ENCODE measurements around the gene LRBA. TPM values are rescaled to one million over a fixed set of nuclear protein-coding genes. Genes with fewer than 3 reads are reported as not detected.
A peak's percentile ranks its signal among the peaks of the same experiment; 100 is the strongest.

Gene LRBA
- total and polyA plus RNA-seq, 2 of the 4 experiments (the other 2 are of a cell fraction) = 10.2 to 51.6 TPM

GRCh38 chr4:150243932-150244331, 771.2 kb downstream of the LRBA start:
- BruUV-seq (replicated peaks) = no TSS peak
- Histone ChIP-seq H2AFZ (replicated peaks; ENCODE audit: low read length, poor library complexity) (no peak overlapping the region), H3K36me3 (ENCODE audit: control insufficient read depth, insufficient read depth, low read length) (peaks cover 9% of the 10 kb centered on the region), H3K4me2 (ENCODE audit: low read depth, low read length) (no peak overlapping the region), H4K91ac (ENCODE audit: insufficient read depth, low read depth, low read length) (peak overlapping the region; percentile 79), H3K18ac (ENCODE audit: low read depth, low read length) (peak overlapping the region; percentile 3; the same call in 1 of the 2 replicates), H3K9me1 (ENCODE audit: insufficient read depth, low read length) (peaks cover 16% of the 10 kb centered on the region), H3K9me3 (ENCODE audit: control insufficient read depth, insufficient read depth, low read length) (no peaks in the 10 kb centered on the region), H4K5ac (ENCODE audit: low read depth, low read length) (peak overlapping the region; percentile 14; the same call in 1 of the 2 replicates), H3K14ac (replicated peaks; ENCODE audit: low read depth, low read length) (peak overlapping the region; percentile 56), H4K20me1 (ENCODE audit: insufficient read depth, low read length) (no peaks in the 10 kb centered on the region), H3K4me3 (ENCODE audit: insufficient read depth, low read depth, low read length) (no peak overlapping the region), H2AK9ac (replicated peaks; ENCODE audit: low read depth, low read length, poor library complexity) (no peak overlapping the region), H3K27ac (ENCODE audit: insufficient read depth, low read length) (peak overlapping the region; percentile 8; the same call in 1 of the 2 replicates), H2BK15ac (ENCODE audit: low read depth, low read length) (no peak overlapping the region; the same call in 2 of the 3 replicates), H3K4me1 (ENCODE audit: control insufficient read depth, insufficient read depth, low read length) (peaks cover 17% of the 10 kb centered on the region), H2BK20ac (ENCODE audit: low read depth, low read length) (peak overlapping the region; percentile 78), H2BK5ac (ENCODE audit: low read depth, low read length, poor library complexity, severe bottlenecking) (peak overlapping the region; percentile 61), H2BK120ac (ENCODE audit: low read depth, low read length) (peak overlapping the region; percentile 50), H3K27me3 (ENCODE audit: control insufficient read depth, insufficient read depth, low read length) (no peaks in the 10 kb centered on the region), H3K56ac (ENCODE audit: extremely low read depth, insufficient read depth, low read length) (no peak overlapping the region), H3K4ac (ENCODE audit: low read depth, low read length) (peak overlapping the region; percentile 74), H3K23ac (ENCODE audit: low read depth, low read length) (peak overlapping the region; percentile 54; the same call in 1 of the 2 replicates), H4K8ac (ENCODE audit: low read depth in 2 of 2, low read length in 2 of 2) (peak overlapping the region; percentile 32 to 45; a peak in 2 of 4 replicates), H3K79me1 (ENCODE audit: low read depth in 1 of 2, low read length in 2 of 2) (peaks cover 15 to 29% of the 10 kb centered on the region in 2 experiments), H2AK5ac (ENCODE audit: low read depth, low read length) (peak overlapping the region; percentile 74), H3K9ac (ENCODE audit: low read depth, low read length) (no peak overlapping the region; the same call in 1 of the 2 replicates)
- dilution Hi-C loops (cut with HindIII; ENCODE audit: low sequenced_read_pairs, unreplicated experiment) (no loop called here), intact Hi-C loops (cut with micrococcal nuclease) (loop anchor here (2.0 to 5.0 kb wide), 4 partner anchors 165 to 338 kb away; partner anchors contain the start of genes DCLK2 and MAB21L2), in situ Hi-C loops (cut with MboI; ENCODE audit: low sequenced_read_pairs) (loop anchor here (10.0 kb wide), 1 partner anchor 229 kb away; no protein-coding TSS in a partner anchor)
- DNase-seq (no peak), ATAC-seq (ENCODE audit: low read depth) (no peak)
- POLR2A ChIA-PET (ENCODE audit: unreplicated experiment) = no interaction called here
- CTCF ChIA-PET = interaction anchor here (1.0 to 3.5 kb wide), 10 partner anchors 13 to 623 kb away, joined by 3 to 26 read pairs (median 6); no protein-coding TSS in a partner anchor
- TF ChIP-seq RFX5 (IDR thresholded peaks at IDR 0.05; ENCODE audit: low read depth, low read length) (no peak), CTCF (conservative IDR thresholded peaks at IDR 0.05; ENCODE audit: low read depth, low read length) (no peak), CEBPB (IDR thresholded peaks at IDR 0.05; ENCODE audit: low read depth, low read length) (no peak), MAZ (IDR thresholded peaks at IDR 0.05; ENCODE audit: borderline replicate concordance, low read depth, low read length) (no peak), SMC3 (IDR thresholded peaks at IDR 0.05; ENCODE audit: low read depth, low read length) (no peak)
- TF ChIP-seq, protein P1, sequence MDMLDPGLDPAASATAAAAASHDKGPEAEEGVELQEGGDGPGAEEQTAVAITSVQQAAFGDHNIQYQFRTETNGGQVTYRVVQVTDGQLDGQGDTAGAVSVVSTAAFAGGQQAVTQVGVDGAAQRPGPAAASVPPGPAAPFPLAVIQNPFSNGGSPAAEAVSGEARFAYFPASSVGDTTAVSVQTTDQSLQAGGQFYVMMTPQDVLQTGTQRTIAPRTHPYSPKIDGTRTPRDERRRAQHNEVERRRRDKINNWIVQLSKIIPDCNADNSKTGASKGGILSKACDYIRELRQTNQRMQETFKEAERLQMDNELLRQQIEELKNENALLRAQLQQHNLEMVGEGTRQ (IDR thresholded peaks at IDR 0.05; ENCODE audit: low read depth, low read length) = no peak
- WGBS, 2 experiments (ENCODE audit: extremely low coverage in 2 of 2, insufficient read length in 1 of 2) = no CpG with 5 or more reads among the region's 2 CpGs
